Measurements from ENCODE around the gene APOA5. TPM values are rescaled to one million over a fixed set of nuclear protein-coding genes. Genes with fewer than 3 reads are reported as not detected.

The APOA5 gene
- total and polyA plus RNA-seq, 2 of the 13 experiments (the other 11 are each of a cell fraction or from before 2014, with no cell fraction given) = 44.0 to 49.1 TPM

GRCh38 chr11:116771935-116772334 lies 19.7 kb downstream of the APOA5 start:
- intact Hi-C loops (cut with micrococcal nuclease; ENCODE audit: unreplicated experiment) (no loop called here), in situ Hi-C loops (cut with HindIII; ENCODE audit: extremely low pct_ligation_motif_present, low pct_unique_long_range_greater_than_20kb) (no loop called here)
- ChIA-PET POLR2A (interaction anchor here (1.2 to 8.4 kb wide), 5 partner anchors 17 to 65 kb away, joined by 3 to 78 read pairs (median 24); partner anchors contain the start of genes APOA1, APOA5, APOC3 and ZPR1), CTCF (ENCODE audit: low intra/inter-chr PET ratio, low total read pairs) (no interaction called here)
- 0% methylated on average over 2 of the region's 2 CpGs for WGBS (ENCODE audit: low lambda C conversion rate)
- H3K4me3 ChIP-seq (replicated peaks in 1 of 3; ENCODE audit: insufficient read depth in 1 of 3, low read depth in 2 of 3, low read length in 3 of 3) = peak overlapping the region; percentile 89 to 98 (median 92)
- no TSS peak for BruUV-seq (replicated peaks)
- H2AFZ ChIP-seq (ENCODE audit: low read length) = no peak overlapping the region
- no peaks in the 10 kb centered on the region; the same call in 1 of the 2 replicates for H4K20me1 ChIP-seq (ENCODE audit: insufficient read depth, low read length)
- ATAC-seq = no peak
- H3K9me3 ChIP-seq (ENCODE audit: low read length) = no peaks in the 10 kb centered on the region
- peak overlapping the region; percentile 84 for H3K9ac ChIP-seq (ENCODE audit: insufficient read depth, low read depth, low read length)
- DNase-seq (ENCODE audit: low spot score) = no peak
- peaks cover 39% of the 10 kb centered on the region for H3K4me1 ChIP-seq (ENCODE audit: insufficient read depth, low read length)
- TF ChIP-seq ATF7 (IDR thresholded peaks at IDR 0.05) = peak; percentile 77
- no peak for TF ChIP-seq ATF7 (CRISPR knock-in tag; IDR thresholded peaks at IDR 0.05)
- TF ChIP-seq ZNF678 (CRISPR knock-in tag; IDR thresholded peaks at IDR 0.05) = no peak
- TF ChIP-seq ZNF567 (CRISPR knock-in tag; IDR thresholded peaks at IDR 0.05; ENCODE audit: borderline replicate concordance) = no peak
- TF ChIP-seq BATF2 (CRISPR knock-in tag; IDR thresholded peaks at IDR 0.05) = no peak
- peaks cover 29% of the 10 kb centered on the region for H3K79me2 ChIP-seq (ENCODE audit: insufficient read depth, low read length)
- peak overlapping the region; percentile 76 for H3K4me2 ChIP-seq (ENCODE audit: low read depth, low read length)
- no peaks in the 10 kb centered on the region for H3K27me3 ChIP-seq (ENCODE audit: control insufficient read depth in 1 of 2, insufficient read depth in 2 of 2, low read length in 2 of 2)
- FAIRE-seq = peak; percentile 8
- peaks cover 6 to 14% of the 10 kb centered on the region in 2 experiments for H3K36me3 ChIP-seq (replicated peaks in 1 of 2; ENCODE audit: control insufficient read depth in 1 of 2, insufficient read depth in 2 of 2, low read length in 2 of 2)
- H3K27ac ChIP-seq (ENCODE audit: extremely low read length, insufficient read depth, low read length) = peak overlapping the region; percentile 75

GRCh38 chr11:116762132-116762531 lies 29.5 kb downstream of the APOA5 start:
- CTCF ChIA-PET (ENCODE audit: low intra/inter-chr PET ratio, low total read pairs) = no interaction called here
- in situ Hi-C loops (cut with HindIII; ENCODE audit: extremely low pct_ligation_motif_present, low pct_unique_long_range_greater_than_20kb) = no loop called here
- ATAC-seq (no peak), DNase-seq (ENCODE audit: low spot score) (no peak), FAIRE-seq (no peak)
- no TSS peak for BruUV-seq (replicated peaks)
- Histone ChIP-seq H3K9ac (ENCODE audit: insufficient read depth, low read depth, low read length) (no peak overlapping the region), H3K36me3 (replicated peaks in 1 of 2; ENCODE audit: control insufficient read depth in 1 of 2, insufficient read depth in 2 of 2, low read length in 2 of 2) (peaks cover 25 to 82% of the 10 kb centered on the region in 2 experiments), H2AFZ (ENCODE audit: low read length) (no peak overlapping the region), H4K20me1 (ENCODE audit: insufficient read depth, low read length) (no peaks in the 10 kb centered on the region), H3K27me3 (ENCODE audit: control insufficient read depth in 1 of 2, insufficient read depth in 2 of 2, low read length in 2 of 2) (no peaks in the 10 kb centered on the region), H3K27ac (ENCODE audit: extremely low read length, insufficient read depth, low read length) (no peak overlapping the region), H3K79me2 (ENCODE audit: insufficient read depth, low read length) (no peaks in the 10 kb centered on the region), H3K4me2 (ENCODE audit: low read depth, low read length) (no peak overlapping the region), H3K4me1 (ENCODE audit: insufficient read depth, low read length) (no peaks in the 10 kb centered on the region), H3K9me3 (ENCODE audit: low read length) (no peaks in the 10 kb centered on the region), H3K4me3 (replicated peaks in 1 of 3; ENCODE audit: insufficient read depth in 1 of 3, low read depth in 2 of 3, low read length in 3 of 3) (no peak overlapping the region)
- POLR2A ChIA-PET = no interaction called here
- intact Hi-C loops (cut with micrococcal nuclease; ENCODE audit: unreplicated experiment) = no loop called here
- WGBS (ENCODE audit: low lambda C conversion rate) = 90% methylated on average over 2 of the region's 2 CpGs
- TF ChIP-seq TARDBP (CRISPR knock-in tag; IDR thresholded peaks at IDR 0.05) = no peak
- TF ChIP-seq ZBTB26 (CRISPR knock-in tag; IDR thresholded peaks at IDR 0.05; ENCODE audit: borderline replicate concordance) = no peak
- no peak for TF ChIP-seq TFAP4 (IDR thresholded peaks at IDR 0.05; ENCODE audit: borderline replicate concordance, low read depth)
- no peak for TF ChIP-seq HNRNPL (IDR thresholded peaks at IDR 0.05; ENCODE audit: low read depth, low read length)
- no peak for TF ChIP-seq KMT2A (CRISPR knock-in tag; IDR thresholded peaks at IDR 0.05)
- no peak for TF ChIP-seq HNRNPH1 (optimal IDR thresholded peaks at IDR 0.05; ENCODE audit: low read depth, low read length)
- no peak for TF ChIP-seq ZNF879 (CRISPR knock-in tag; IDR thresholded peaks at IDR 0.05)
- no peak for TF ChIP-seq ZNF558 (CRISPR knock-in tag; IDR thresholded peaks at IDR 0.05; ENCODE audit: borderline replicate concordance)
- TF ChIP-seq ELF3 (CRISPR knock-in tag; IDR thresholded peaks at IDR 0.05) = no peak
- TF ChIP-seq HCFC1 (IDR thresholded peaks at IDR 0.05; ENCODE audit: low read depth, low read length) = no peak
- TF ChIP-seq CENPT (CRISPR knock-in tag; IDR thresholded peaks at IDR 0.05; ENCODE audit: low read depth) = no peak
- no peak for TF ChIP-seq ZNF639 (CRISPR knock-in tag; conservative IDR thresholded peaks at IDR 0.05)

All from HepG2 (cell line).